Brain microvascular endothelial cell (primary cell): ENCODE results near the gene IER3IP1.
"Not testable (repeated sequence)": the region's sequence is repeated elsewhere in the genome, so short reads cannot be mapped to it uniquely, and the experiment has no call there.

Experiments used
- DNase-seq: peaks from one replicate; pipeline ENCODE4 v3.0.0-alpha.2; 2020
- H3K27ac ChIP-seq: fragments of 250-450 bp; sonication (Bioruptor Pico); 2 replicates; pipeline ENCODE4 v1.5.1; 2020; ENCODE audit warnings: mild to moderate bottlenecking, moderate library complexity
- H3K27me3 ChIP-seq: fragments of 250-450 bp; sonication (Bioruptor Pico); replicated peaks from 2 replicates; pipeline ENCODE4 v1.5.1; 2020; ENCODE audit warnings: mild to moderate bottlenecking
- H3K36me3 ChIP-seq: fragments of 250-450 bp; sonication (Bioruptor Pico); replicated peaks from 2 replicates; pipeline ENCODE4 v1.5.1; 2020; ENCODE audit warnings: mild to moderate bottlenecking
- H3K4me3 ChIP-seq: 2 replicates; pipeline ENCODE4 v1.5.1; 2011; ENCODE audit warnings: low read depth, mild to moderate bottlenecking, control low read depth, low read length, moderate library complexity
- CTCF ChIP-seq: IDR thresholded peaks from 2 replicates; pipeline ENCODE4 v1.5.1; 2011; ENCODE audit warnings: low read depth, mild to moderate bottlenecking, moderate library complexity, low read length, control low read depth, inconsistent platforms; ENCODE audit errors: missing control alignments
- in situ Hi-C: cut with HindIII; loops from 2 replicates; pipeline ENCODE4 v1.10.0; 2017; ENCODE audit warnings: low sequenced_read_pairs, low pct_ligation_motif_present

The IER3IP1 gene

DNA sequence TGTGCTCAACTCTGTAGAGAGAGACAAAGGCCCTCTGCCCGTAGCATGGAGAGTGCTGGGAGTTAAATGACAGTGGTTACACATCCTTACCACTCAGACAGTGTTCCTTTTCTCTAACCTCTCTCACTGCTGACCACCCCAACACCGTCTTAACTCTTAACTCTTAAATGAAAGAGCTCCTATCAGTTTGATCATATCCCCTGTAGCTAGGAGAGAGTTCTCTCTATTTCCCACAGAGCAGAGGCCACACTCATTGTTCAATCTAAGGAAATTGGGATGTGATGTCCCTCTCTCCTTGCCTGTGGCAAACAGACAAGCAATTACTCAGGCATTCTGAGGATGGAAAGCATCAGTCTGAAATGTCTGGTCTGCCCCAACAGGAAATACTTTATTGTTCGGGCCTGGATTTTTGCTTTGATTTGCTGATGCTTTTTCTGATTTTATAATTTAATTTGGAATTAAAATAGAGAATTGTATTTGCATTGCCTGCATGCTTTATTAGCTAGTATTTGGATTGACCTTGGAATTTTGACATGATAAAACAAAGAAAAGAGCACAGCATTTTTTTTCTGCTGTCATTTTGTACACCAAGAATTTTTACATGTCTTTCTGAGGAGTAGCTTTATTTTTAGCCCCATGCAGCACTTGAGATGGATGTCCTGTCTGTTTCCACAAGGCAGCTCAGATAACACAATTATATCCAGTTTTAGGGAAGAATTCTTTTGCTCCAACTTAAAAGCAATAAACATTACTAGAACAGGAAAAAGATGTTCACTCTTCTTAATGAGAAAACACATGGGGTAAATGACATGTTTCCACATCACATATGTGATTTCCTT is 27.7 kb upstream of the IER3IP1 start:
- TF ChIP-seq CTCF: no peak
- H3K27me3 ChIP-seq: no peaks in the 10 kb centered on the region
- in situ Hi-C loops: no loop called here

GRCh38 chr18:47195961-47196360 is 19.8 kb upstream of the IER3IP1 start:
- H3K4me3 ChIP-seq, in situ Hi-C loops, H3K27ac ChIP-seq, H3K27me3 ChIP-seq, H3K36me3 ChIP-seq, DNase-seq: not testable (repeated sequence)

More for the DNA sequence above, 27.7 kb upstream of the IER3IP1 start:
- H3K27ac ChIP-seq: no peak overlapping the region
- no peak overlapping the region for H3K4me3 ChIP-seq
- no peaks in the 10 kb centered on the region for H3K36me3 ChIP-seq
- no peak for DNase-seq

DNA sequence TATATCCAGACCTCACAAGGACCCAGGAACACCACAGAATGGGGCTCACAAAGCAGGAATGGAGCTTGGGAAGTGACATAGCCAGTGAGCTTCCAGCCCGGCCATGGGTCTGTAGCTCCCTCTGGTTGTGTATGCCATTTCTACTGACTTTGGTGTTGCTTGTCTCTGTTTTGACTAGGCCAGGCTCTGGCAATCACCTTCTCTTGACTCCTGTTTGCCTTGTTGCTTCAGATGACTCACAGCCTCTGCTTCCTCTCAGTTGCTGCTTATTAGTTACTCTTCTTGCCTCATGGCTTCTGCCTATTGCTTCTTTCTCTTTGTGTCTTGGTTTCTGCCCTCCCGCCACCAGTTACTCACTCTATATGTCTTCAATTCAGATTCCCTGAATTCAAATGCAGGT is 15.8 kb upstream of the IER3IP1 start:
- no peak for TF ChIP-seq CTCF
- no peak overlapping the region for H3K4me3 ChIP-seq
- in situ Hi-C loops: no loop called here
- H3K27me3 ChIP-seq: no peaks in the 10 kb centered on the region
- DNase-seq: peak; percentile 52
- no peak overlapping the region for H3K27ac ChIP-seq
- H3K36me3 ChIP-seq: no peaks in the 10 kb centered on the region

- Histone ChIP-seq H3K27ac (no peak overlapping the region), H3K27me3 (no peaks in the 10 kb centered on the region), H3K4me3 (no peak overlapping the region), H3K36me3 (no peaks in the 10 kb centered on the region)
- DNase-seq: no peak
- in situ Hi-C loops: no loop called here
- TF ChIP-seq CTCF: no peak
These were observed 11.6 kb upstream of the IER3IP1 start for GRCh38 chr18:47187721-47188120.

GRCh38 chr18:47184419-47185050 is 8.4 kb upstream of the IER3IP1 start:
- DNase-seq: peak; percentile 25
- in situ Hi-C loops: no loop called here

GRCh38 chr18:47182156-47182555 is 6.0 kb upstream of the IER3IP1 start:
- DNase-seq, in situ Hi-C loops, H3K4me3 ChIP-seq, H3K27me3 ChIP-seq, H3K36me3 ChIP-seq, H3K27ac ChIP-seq: not testable (repeated sequence)

More at GRCh38 chr18:47184419-47185050, 8.4 kb upstream of the IER3IP1 start:
- TF ChIP-seq CTCF: no peak
- Histone ChIP-seq H3K27ac (no peak overlapping the region), H3K36me3 (no peaks in the 10 kb centered on the region), H3K27me3 (no peaks in the 10 kb centered on the region), H3K4me3 (no peak overlapping the region)

DNA sequence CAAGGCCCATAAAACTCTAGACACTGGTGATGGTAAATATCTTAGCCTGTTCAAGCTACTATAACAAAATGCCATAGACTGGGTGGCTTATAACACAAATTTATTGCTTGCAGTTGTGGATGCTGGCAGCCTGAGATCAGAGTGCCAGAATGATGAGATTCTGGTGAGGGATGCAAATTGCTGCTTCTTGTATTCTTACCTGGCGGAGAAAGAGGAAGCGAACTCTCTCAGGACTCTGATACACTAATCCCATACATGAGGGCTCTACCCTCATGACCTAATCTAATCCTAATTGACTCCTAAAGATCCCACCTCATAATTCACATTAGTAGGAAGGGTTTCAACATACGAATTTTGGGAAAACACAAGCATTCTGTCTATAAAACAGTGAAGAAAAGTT is 4.6 kb upstream of the IER3IP1 start:
- DNase-seq: no peak
- Histone ChIP-seq H3K4me3 (no peak overlapping the region), H3K36me3 (no peaks in the 10 kb centered on the region), H3K27ac (no peak overlapping the region), H3K27me3 (no peaks in the 10 kb centered on the region)
- no peak for TF ChIP-seq CTCF
- in situ Hi-C loops: no loop called here
